Heart right ventricle (tissue), 16 donors: ENCODE measurements around the gene FANCI. TPM values are rescaled to one million over a fixed set of nuclear protein-coding genes. Genes with fewer than 3 reads are reported as not detected.

Experiments used
- ATAC-seq, 8 donors: fragments of 200-7000 bp; cut with Tn5 transposase; one replicate each; pipeline ENCODE4 v1.9.1; 2020; ENCODE audit warnings: mild to moderate bottlenecking in 8 of 8, moderate library complexity in 8 of 8, moderate number of reproducible peaks in 1 of 8
- DNase-seq, 2 donors: peaks; one replicate each; pipeline ENCODE4 v3.0.0-alpha.2; 2020
- H3K27ac ChIP-seq, 10 donors: fragments of 200-600 bp; sonication (generic) in 2 of 10; one replicate each; pipeline versions ENCODE4 v1.5.0 to v1.8.0; 2020 to 2022; ENCODE audit warnings: mild to moderate bottlenecking in 3 of 10
- H3K27me3 ChIP-seq, 7 donors: fragments of 200-600 bp; one replicate each; pipeline ENCODE4 v1.8.0; 2021 to 2022; ENCODE audit warnings: mild to moderate bottlenecking in 2 of 7
- H3K36me3 ChIP-seq, 9 donors: fragments of 200-600 bp; sonication (generic) in 1 of 9; one replicate each; pipeline versions ENCODE4 v1.5.0 to v1.8.0; 2020 to 2022; ENCODE audit warnings: mild to moderate bottlenecking in 2 of 9
- H3K4me1 ChIP-seq, 9 donors: fragments of 200-600 bp; sonication (generic) in 1 of 9; one replicate each; pipeline versions ENCODE4 v1.5.0 to v1.8.0; 2020 to 2022; ENCODE audit warnings: mild to moderate bottlenecking in 4 of 9
- H3K4me3 ChIP-seq, 10 donors: fragments of 200-600 bp; sonication (generic) in 2 of 10; one replicate each; pipeline versions ENCODE4 v1.5.0 to v1.8.0; 2020 to 2022; ENCODE audit warnings: mild to moderate bottlenecking in 7 of 10, moderate library complexity in 2 of 10
- H3K9me3 ChIP-seq, 11 donors: fragments of 200-600 bp in 10 of 11; sonication (generic) in 2 of 11; one replicate each; pipeline versions ENCODE4 v1.5.0 to v1.8.0; 2013 to 2022; ENCODE audit warnings: mild to moderate bottlenecking in 2 of 11, control low read depth in 1 of 11, moderate library complexity in 1 of 11
- WGBS, 2 donors: extraction: QIAGEN DNeasy Blood & Tissue Kit; methylation state at CpG; one replicate each; pipeline ENCODE4 v1.1.7; 2013; ENCODE audit warnings: inconsistent platforms in 1 of 2; 5-methylcytosine and 5-hydroxymethylcytosine counted together
- intact Hi-C, 10 donors: fragments of 100-400 bp; cut with DNase I; formaldehyde crosslinking; loops; one replicate each; pipeline versions ENCODE4 v1.11.1 to v1.14.2; 2022
- polyA plus RNA-seq, 2 donors: library from polyadenylated mRNA; stranded (reverse); fragments of 200-250 nt; gene quantifications; one replicate each; pipeline ENCODE4 v1.2.3, GENCODE V29; 2013
- total RNA-seq, 10 donors: library from RNA; stranded (reverse); fragmentation: NEBNext Ultra II Directional in 3 of 10; extraction: Animal tissue kit (Norgen Biotek cat#: 25700) in 3 of 10; gene quantifications; one replicate each; pipeline versions ENCODE4 v1.2.1 to v1.2.4, GENCODE V29; 2021 to 2023
- TF ChIP-seq, protein P1 (sequence below), 9 donors: fragments of 200-600 bp; sonication (generic) in 2 of 9; IDR thresholded peaks; one replicate each; pipeline versions ENCODE4 v1.5.0 to v1.8.0; 2021 to 2022; ENCODE audit warnings: antibody characterized with exemption in 9 of 9, mild to moderate bottlenecking in 5 of 9, moderate library complexity in 1 of 9
- donor health status: Arrhythmogenic right ventricular cardiomyopathy.
- donor health status: ischemic (EF 13 %, LVEDD 7.1; RV severe dilation, severe dysfunction).
- donor health status: healthy with polysubstance abuse.
- donor health status: DM: no; HTN: yes; CAD: no.
- donor health status: DM: no; HTN: no; CAD: no.
- donor health status: ischemic (EF 25% LVEDD 6.9; RV normal size, moderate dysfunction).
- donor health status: ischemic (EF 25% LVEDD 5.7; RV mildly dilated, moderate dysfunction).
- donor health status: healthy.
- donor health status: DM: yes; HTN: yes; CAD: no.
- donor health status: Ischemic cardiomyopathy.
- donor health status: ischemic (EF 35%, LVEDD 5.7; RV mildly dilated, moderate dysfunction).
- donor health status: nonischemic (EF 11% LVEDD 7.7; RV severe dilation, severe dysfunction).
- donor health status: DM: yes; HTN: yes; CAD: no.
- donor health status: PGD.
- donor health status: ischemic (EF 29% LVEDD 5.4; RV normal size, mild dysfunction).
- donor health status: nonischemic (EF 23%, LVEDD 6.1; RV moderate dilation, normal function).

Gene FANCI
- total and polyA plus RNA-seq, 12 donors: 1.3 to 9.9 (median 2.5) TPM

DNA sequence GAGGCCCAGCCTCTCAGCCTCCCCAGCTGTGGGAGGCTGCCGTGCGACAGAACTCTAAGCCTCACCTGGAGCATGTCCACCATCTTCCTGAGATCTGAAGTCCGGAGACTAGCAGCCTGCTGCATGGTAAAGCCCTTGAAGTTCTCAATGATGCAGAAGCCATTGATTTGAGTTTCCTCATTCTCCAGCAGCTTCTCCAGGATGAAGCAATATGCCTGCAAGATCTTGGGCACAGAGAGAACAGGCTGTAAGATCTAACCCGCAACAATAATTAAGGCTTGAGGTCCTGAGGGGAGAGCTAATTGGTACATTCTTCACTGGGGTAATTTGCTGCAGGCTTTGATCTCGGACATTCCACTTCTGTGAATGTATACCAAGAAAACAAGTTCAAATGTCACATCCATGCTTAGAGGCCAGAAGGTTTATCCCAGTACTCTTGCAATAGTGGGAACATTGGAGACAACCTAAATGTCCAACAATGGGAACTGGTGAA lies 32.1 kb upstream of the FANCI start:
- TF ChIP-seq, protein P1, sequence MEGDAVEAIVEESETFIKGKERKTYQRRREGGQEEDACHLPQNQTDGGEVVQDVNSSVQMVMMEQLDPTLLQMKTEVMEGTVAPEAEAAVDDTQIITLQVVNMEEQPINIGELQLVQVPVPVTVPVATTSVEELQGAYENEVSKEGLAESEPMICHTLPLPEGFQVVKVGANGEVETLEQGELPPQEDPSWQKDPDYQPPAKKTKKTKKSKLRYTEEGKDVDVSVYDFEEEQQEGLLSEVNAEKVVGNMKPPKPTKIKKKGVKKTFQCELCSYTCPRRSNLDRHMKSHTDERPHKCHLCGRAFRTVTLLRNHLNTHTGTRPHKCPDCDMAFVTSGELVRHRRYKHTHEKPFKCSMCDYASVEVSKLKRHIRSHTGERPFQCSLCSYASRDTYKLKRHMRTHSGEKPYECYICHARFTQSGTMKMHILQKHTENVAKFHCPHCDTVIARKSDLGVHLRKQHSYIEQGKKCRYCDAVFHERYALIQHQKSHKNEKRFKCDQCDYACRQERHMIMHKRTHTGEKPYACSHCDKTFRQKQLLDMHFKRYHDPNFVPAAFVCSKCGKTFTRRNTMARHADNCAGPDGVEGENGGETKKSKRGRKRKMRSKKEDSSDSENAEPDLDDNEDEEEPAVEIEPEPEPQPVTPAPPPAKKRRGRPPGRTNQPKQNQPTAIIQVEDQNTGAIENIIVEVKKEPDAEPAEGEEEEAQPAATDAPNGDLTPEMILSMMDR (IDR thresholded peaks at IDR 0.05): no peak
- Histone ChIP-seq H3K27me3 (no peaks in the 10 kb centered on the region), H3K9me3 (no peaks in the 10 kb centered on the region), H3K36me3 (no peaks in the 10 kb centered on the region), H3K4me3 (no peak overlapping the region), H3K4me1 (peaks cover 0 to 6% (median 5%) of the 10 kb centered on the region in 9 donors), H3K27ac (no peak overlapping the region)
- 80 to 93% methylated on average over 5 of the region's 5 CpGs for WGBS, 2 donors
- DNase-seq (no peak), ATAC-seq (no peak)
- intact Hi-C loops: loop anchor here in 3 of 10 donors (10.0 kb wide), 2 partner anchors 83 to 93 kb away; no protein-coding TSS in a partner anchor

DNA sequence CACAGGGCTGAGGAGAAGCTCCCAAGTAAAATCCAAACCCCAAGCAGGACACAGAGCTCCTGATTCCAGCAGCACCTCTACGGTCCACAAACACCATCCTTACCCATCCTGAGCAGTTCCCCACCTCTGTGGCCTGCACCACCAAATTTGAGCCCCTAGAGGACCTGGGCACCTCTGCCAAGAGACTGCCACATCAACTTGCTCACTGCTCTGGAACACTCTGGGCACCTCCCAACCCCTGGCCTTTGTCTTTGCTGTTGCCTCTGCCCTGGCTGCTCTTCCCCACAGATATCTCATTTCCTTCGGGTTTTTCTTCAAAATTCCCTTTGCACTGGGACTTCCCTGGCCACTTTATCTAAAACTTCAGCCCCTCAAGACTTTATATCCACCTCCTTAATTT lies 28.2 kb upstream of the FANCI start:
- Histone ChIP-seq H3K27me3 (no peaks in the 10 kb centered on the region), H3K4me1 (no peaks in the 10 kb centered on the region), H3K36me3 (no peaks in the 10 kb centered on the region), H3K4me3 (no peak overlapping the region), H3K9me3 (no peaks in the 10 kb centered on the region), H3K27ac (no peak overlapping the region)
- 78 to 80% methylated on average over 2 of the region's 2 CpGs for WGBS, 2 donors
- ATAC-seq (no peak), DNase-seq (no peak)
- TF ChIP-seq, protein P1 (IDR thresholded peaks at IDR 0.05): no peak
- intact Hi-C loops: loop anchor here in 3 of 10 donors (10.0 kb wide), 2 partner anchors 79 to 89 kb away; no protein-coding TSS in a partner anchor

GRCh38 chr15:89217031-89217430 lies 26.7 kb upstream of the FANCI start:
- Histone ChIP-seq H3K27ac (no peak overlapping the region), H3K9me3 (no peaks in the 10 kb centered on the region), H3K27me3 (peaks cover 0 to 4% (median 0%) of the 10 kb centered on the region in 7 donors), H3K4me3 (no peak overlapping the region), H3K36me3 (no peaks in the 10 kb centered on the region), H3K4me1 (no peaks in the 10 kb centered on the region)
- no peak for DNase-seq
- no peak for ATAC-seq
- intact Hi-C loops: loop anchor here in 3 of 10 donors (10.0 kb wide), 2 partner anchors 78 to 88 kb away; no protein-coding TSS in a partner anchor
- WGBS, 2 donors: 88 to 92% methylated on average over 20 of the region's 20 CpGs
- TF ChIP-seq, protein P1 (IDR thresholded peaks at IDR 0.05): no peak

DNA sequence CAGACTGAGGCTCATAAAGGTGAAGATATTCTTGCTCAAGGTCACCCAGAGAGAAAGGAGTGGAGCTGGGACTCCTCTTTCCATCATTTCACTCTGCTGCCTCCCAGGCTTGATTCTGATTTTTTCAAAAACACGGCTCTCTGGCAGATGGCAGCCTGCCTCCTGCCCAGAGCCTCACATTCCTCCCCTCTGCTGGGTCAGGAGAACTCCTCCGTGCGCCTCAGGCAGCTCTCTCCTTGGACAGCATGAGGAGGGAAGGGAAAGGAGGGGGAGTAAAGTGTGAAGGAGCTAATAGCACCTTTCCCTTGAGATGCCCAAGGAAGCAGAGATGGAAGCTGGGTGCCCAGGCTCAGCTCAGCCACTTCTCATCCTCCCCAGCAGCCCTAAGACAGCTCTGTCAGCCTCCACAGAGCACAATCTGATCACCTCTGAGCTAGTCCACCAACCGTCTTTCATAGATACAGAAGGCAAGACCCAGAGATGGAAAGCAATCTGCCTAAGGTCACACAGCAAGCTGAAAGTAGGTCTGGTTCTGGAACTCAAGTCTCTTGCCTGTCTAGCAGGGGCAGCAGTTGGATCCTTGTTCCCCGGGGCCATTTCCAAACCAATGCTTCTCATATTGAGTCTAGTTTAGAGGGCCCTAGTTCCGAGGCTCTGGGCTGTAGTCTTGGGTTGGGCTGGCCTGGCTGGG lies 25.9 kb upstream of the FANCI start:
- DNase-seq (no peak), ATAC-seq (no peak)
- WGBS, 2 donors: 68 to 73% methylated on average over 6 of the region's 6 CpGs
- TF ChIP-seq, protein P1 (IDR thresholded peaks at IDR 0.05): no peak
- peaks cover 0 to 4% (median 0%) of the 10 kb centered on the region in 7 donors for H3K27me3 ChIP-seq
- no peaks in the 10 kb centered on the region for H3K4me1 ChIP-seq
- no peaks in the 10 kb centered on the region for H3K36me3 ChIP-seq
- no peaks in the 10 kb centered on the region for H3K9me3 ChIP-seq
- no peak overlapping the region for H3K27ac ChIP-seq
- intact Hi-C loops: loop anchor here in 3 of 10 donors (10.0 kb wide), 2 partner anchors 77 to 87 kb away; no protein-coding TSS in a partner anchor
- H3K4me3 ChIP-seq: no peak overlapping the region
